ENCODE results near the gene CNTNAP2. TPM values are rescaled to one million over a fixed set of nuclear protein-coding genes. Genes with fewer than 3 reads are reported as not detected.

CNTNAP2 gene
- total and polyA plus RNA-seq, 2 of the 8 experiments (the other 6 are each of a cell fraction or from before 2014, with no cell fraction given), result 27.9 to 71.0 TPM

- Histone ChIP-seq H2BK120ac (replicated peaks; ENCODE audit: low read depth, low read length) (no peak overlapping the region), H3K4ac (replicated peaks; ENCODE audit: insufficient read length, low read depth, low read length) (no peak overlapping the region), H3K18ac (ENCODE audit: extremely low read depth, low read length) (no peak overlapping the region), H4K20me1 (replicated peaks in 1 of 2; ENCODE audit: control insufficient read depth in 1 of 2, insufficient read depth in 2 of 2, low read length in 2 of 2) (no peaks in the 10 kb centered on the region), H3K4me3 (ENCODE audit: extremely low read depth in 1 of 4, insufficient read depth in 2 of 4, low read depth in 3 of 4, low read length in 4 of 4) (no peak overlapping the region), H4K91ac (replicated peaks; ENCODE audit: insufficient read length, low read length) (no peak overlapping the region), H3K27ac (ENCODE audit: low read depth, low read length) (no peak overlapping the region), H3K79me1 (ENCODE audit: low read depth, low read length) (no peaks in the 10 kb centered on the region), H2AFZ (ENCODE audit: low read length) (no peak overlapping the region), H3K4me2 (ENCODE audit: insufficient read depth in 1 of 2, low read depth in 2 of 2, low read length in 2 of 2) (no peak overlapping the region), H3K9me3 (ENCODE audit: insufficient read depth in 2 of 2, low read depth in 1 of 2, low read length in 1 of 2) (no peaks in the 10 kb centered on the region), H2BK12ac (ENCODE audit: low read depth, low read length) (no peak overlapping the region), H3K23ac (ENCODE audit: insufficient read length) (no peak overlapping the region), H3K4me1 (replicated peaks in 1 of 4; ENCODE audit: control insufficient read depth in 3 of 4, insufficient read depth in 4 of 4, low read length in 3 of 4) (no peaks in the 10 kb centered on the region), H4K5ac (ENCODE audit: insufficient read length, low read depth, low read length) (no peak overlapping the region), H2BK20ac (ENCODE audit: low read length) (no peak overlapping the region), H3K36me3 (ENCODE audit: control insufficient read depth in 2 of 4, insufficient read depth in 4 of 4, low read length in 3 of 4) (no peaks in the 10 kb centered on the region), H3K27me3 (replicated peaks in 1 of 4; ENCODE audit: control insufficient read depth in 3 of 4, extremely low read depth in 1 of 4, insufficient read depth in 3 of 4, low read length in 3 of 4) (no peaks in the 10 kb centered on the region), H2BK15ac (ENCODE audit: low read length) (no peak overlapping the region), H3K23me2 (ENCODE audit: low read depth, low read length) (no peaks in the 10 kb centered on the region; the same call in 1 of the 2 replicates), H2AK5ac (ENCODE audit: low read depth, low read length) (no peak overlapping the region), H3K14ac (ENCODE audit: insufficient read length) (no peak overlapping the region), H3K9ac (replicated peaks in 1 of 4; ENCODE audit: extremely low read depth in 1 of 4, low read depth in 3 of 4, low read length in 3 of 4) (no peak overlapping the region), H2BK5ac (ENCODE audit: low read depth, low read length) (no peak overlapping the region), H4K8ac (ENCODE audit: extremely low read depth, insufficient read depth, low read length) (no peak overlapping the region), H3K79me2 (ENCODE audit: control insufficient read depth in 1 of 2, insufficient read depth in 2 of 2, low read length in 2 of 2) (no peaks in the 10 kb centered on the region), H3K56ac (replicated peaks; ENCODE audit: insufficient read length, low read depth, low read length) (no peak overlapping the region)
- TF ChIP-seq POLR2A (IDR thresholded peaks at IDR 0.05; ENCODE audit: control extremely low read depth in 1 of 2, low read depth in 2 of 2, low read length in 2 of 2), result no peak
- no peak for TF ChIP-seq ZNF274 (IDR thresholded peaks at IDR 0.05; ENCODE audit: borderline replicate concordance, extremely low read depth, low read length)
- ChIA-PET POLR2A (ENCODE audit: partially characterized antibody) (interaction anchor here (0.6 kb wide), 1 partner anchor 19 kb away, joined by 3 read pairs; no protein-coding TSS in a partner anchor), CTCF (ENCODE audit: partially characterized antibody) (no interaction called here)
- DNase-seq (ENCODE audit: low read depth in 1 of 2, low spot score in 2 of 2) (no peak), FAIRE-seq (no peak)
- 83% methylated on average over 6 of the region's 6 CpGs; no CpG with 5 or more reads in 1 of the 2 experiments for WGBS, 2 experiments (ENCODE audit: extremely low coverage in 1 of 2, insufficient coverage in 1 of 2, insufficient read length in 1 of 2, insufficient replicate concordance in 2 of 2, low coverage in 1 of 2, low lambda C conversion rate in 2 of 2, missing lambda C conversion rate in 1 of 2)
These were observed 1642.8 kb downstream of the CNTNAP2 start for GRCh38 chr7:147759327-147759943.
